Esophagus muscularis mucosa (tissue), 4 donors: ENCODE measurements around the gene PRDM7. TPM values are rescaled to one million over a fixed set of nuclear protein-coding genes. Genes with fewer than 3 reads are reported as not detected.
"Not testable (repeated sequence)": the region's sequence is repeated elsewhere in the genome, so short reads cannot be mapped to it uniquely, and the experiment has no call there.

ENCODE experiments used
- DNase-seq: peaks from one replicate; pipeline ENCODE4 v3.0.0-alpha.2; 2017; ENCODE audit errors: extremely low spot score
- H3K27ac ChIP-seq, 4 donors: fragments of 200-600 bp; sonication (generic); replicated peaks in 1 of 4; 1 replicate in 3 of 4; 2 replicates in 1 of 4; pipeline ENCODE4 v1.5.1; 2016 to 2019; ENCODE audit warnings: mild to moderate bottlenecking in 1 of 4
- H3K27me3 ChIP-seq, 4 donors: fragments of 200-600 bp; sonication (generic); one replicate each; pipeline versions ENCODE4 v1.5.1 to v1.6.0; 2016 to 2019
- H3K36me3 ChIP-seq, 4 donors: fragments of 200-600 bp; sonication (generic); one replicate each; pipeline ENCODE4 v1.5.1; 2016 to 2019
- H3K4me1 ChIP-seq, 4 donors: fragments of 200-600 bp; sonication (generic); one replicate each; pipeline ENCODE4 v1.5.1; 2016 to 2019
- H3K4me3 ChIP-seq, 4 donors: fragments of 200-600 bp; sonication (generic); 1 replicate in 2 of 4; 2 replicates in 2 of 4; pipeline ENCODE4 v1.5.1; 2016 to 2019; ENCODE audit warnings: mild to moderate bottlenecking in 4 of 4, moderate library complexity in 1 of 4
- H3K9me3 ChIP-seq, 4 donors: fragments of 200-600 bp; sonication (generic); 1 replicate in 3 of 4; 2 replicates in 1 of 4; pipeline ENCODE4 v1.5.1; 2016 to 2019
- EP300 ChIP-seq: sonication (generic); formaldehyde crosslinking; IDR thresholded peaks from one replicate; pipeline ENCODE4 v1.6.1; 2017; ENCODE audit warnings: antibody characterized with exemption
- POLR2A ChIP-seq: fragments of 450-650 bp; IDR thresholded peaks from one replicate; pipeline ENCODE4 v1.6.1; 2017; ENCODE audit warnings: antibody characterized with exemption, moderate library complexity, mild to moderate bottlenecking, low read depth
- POLR2AphosphoS5 ChIP-seq, 2 donors: sonication (generic); formaldehyde crosslinking; IDR thresholded peaks; one replicate each; pipeline ENCODE4 v1.6.1; 2017; ENCODE audit warnings: antibody characterized with exemption in 2 of 2
- WGBS: methylation state at CpG from one replicate; pipeline ENCODE4 v1.1.5; 2018; 5-methylcytosine and 5-hydroxymethylcytosine counted together
- intact Hi-C: fragments of 100-400 bp; cut with DNase I; formaldehyde crosslinking; loops from one replicate; pipeline ENCODE4 v1.15.1; 2023
- total RNA-seq, 4 donors: library from RNA; depleted of rRNA; stranded (reverse); fragments of >200 nt; gene quantifications; one replicate each; pipeline versions ENCODE4 v1.1.0 to v1.2.1, GENCODE V29; 2016
- TF ChIP-seq, protein P1 (sequence below), 3 experiments: fragments of 200-600 bp in 2 of 3; fragments of 450-650 bp in 1 of 3; sonication (generic) in 2 of 3; IDR thresholded peaks; one replicate each; pipeline ENCODE4 v1.5.1; 2017 to 2019; ENCODE audit warnings: antibody characterized with exemption in 3 of 3, mild to moderate bottlenecking in 2 of 3, moderate library complexity in 1 of 3

PRDM7 gene
- total RNA-seq, 4 donors from 2014 or later: not detected

DNA sequence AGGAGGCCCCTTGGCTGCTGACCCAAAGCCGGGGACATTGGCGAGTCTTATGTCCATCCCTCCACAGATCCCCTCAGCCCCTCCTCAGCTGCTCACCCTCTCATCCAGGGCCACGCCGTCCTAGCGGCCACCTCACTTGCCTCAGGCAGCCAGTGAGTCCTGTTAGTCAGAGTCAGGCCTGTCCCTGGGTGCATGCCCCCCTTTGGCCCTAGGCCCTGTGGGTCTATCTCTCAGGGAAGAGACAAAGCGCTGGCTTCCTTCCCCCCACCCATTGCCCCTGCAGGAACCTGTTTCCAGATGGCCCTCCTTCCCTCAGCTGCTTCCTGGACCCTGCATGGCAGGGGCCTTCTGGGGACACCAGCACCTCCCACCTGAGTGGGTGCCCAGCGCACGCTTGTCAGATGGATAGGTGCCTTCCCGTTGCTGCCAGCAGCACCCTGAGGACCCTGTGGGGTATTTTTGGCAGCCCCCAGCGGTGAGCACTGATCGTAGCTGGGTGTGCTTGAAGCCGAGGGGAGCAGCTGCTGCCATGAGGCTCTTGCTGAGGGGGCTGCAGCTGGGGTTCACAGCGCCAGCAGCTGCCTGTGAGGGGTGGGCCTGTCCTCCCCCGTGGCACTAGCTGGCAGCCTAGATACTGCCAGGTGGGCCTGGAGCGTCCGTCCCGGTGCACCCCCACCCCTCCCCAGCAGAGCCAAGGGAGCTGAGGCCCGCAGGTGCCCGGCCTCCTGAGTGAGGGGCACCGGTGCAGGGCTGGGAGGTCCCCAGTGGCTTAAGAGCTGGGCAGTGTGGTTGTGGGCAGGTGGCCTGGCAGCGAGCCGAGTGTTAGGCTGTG is 66.2 kb downstream of the PRDM7 start:
- 90% methylated on average over 15 of the region's 22 CpGs for WGBS
- H3K9me3 ChIP-seq: no peaks in the 10 kb centered on the region
- peaks cover 0 to 3% (median under 1%) of the 10 kb centered on the region in 4 donors for H3K36me3 ChIP-seq
- DNase-seq: no peak
- H3K27me3 ChIP-seq: no peaks in the 10 kb centered on the region
- H3K4me1 ChIP-seq: no peaks in the 10 kb centered on the region
- TF ChIP-seq, protein P1, sequence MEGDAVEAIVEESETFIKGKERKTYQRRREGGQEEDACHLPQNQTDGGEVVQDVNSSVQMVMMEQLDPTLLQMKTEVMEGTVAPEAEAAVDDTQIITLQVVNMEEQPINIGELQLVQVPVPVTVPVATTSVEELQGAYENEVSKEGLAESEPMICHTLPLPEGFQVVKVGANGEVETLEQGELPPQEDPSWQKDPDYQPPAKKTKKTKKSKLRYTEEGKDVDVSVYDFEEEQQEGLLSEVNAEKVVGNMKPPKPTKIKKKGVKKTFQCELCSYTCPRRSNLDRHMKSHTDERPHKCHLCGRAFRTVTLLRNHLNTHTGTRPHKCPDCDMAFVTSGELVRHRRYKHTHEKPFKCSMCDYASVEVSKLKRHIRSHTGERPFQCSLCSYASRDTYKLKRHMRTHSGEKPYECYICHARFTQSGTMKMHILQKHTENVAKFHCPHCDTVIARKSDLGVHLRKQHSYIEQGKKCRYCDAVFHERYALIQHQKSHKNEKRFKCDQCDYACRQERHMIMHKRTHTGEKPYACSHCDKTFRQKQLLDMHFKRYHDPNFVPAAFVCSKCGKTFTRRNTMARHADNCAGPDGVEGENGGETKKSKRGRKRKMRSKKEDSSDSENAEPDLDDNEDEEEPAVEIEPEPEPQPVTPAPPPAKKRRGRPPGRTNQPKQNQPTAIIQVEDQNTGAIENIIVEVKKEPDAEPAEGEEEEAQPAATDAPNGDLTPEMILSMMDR (IDR thresholded peaks at IDR 0.05): no peak
- TF ChIP-seq POLR2A (no peak), EP300 (no peak), POLR2AphosphoS5 (IDR thresholded peaks at IDR 0.05) (no peak)
- H3K4me3 ChIP-seq: no peak overlapping the region
- intact Hi-C loops: no loop called here
- H3K27ac ChIP-seq: no peak overlapping the region

DNA sequence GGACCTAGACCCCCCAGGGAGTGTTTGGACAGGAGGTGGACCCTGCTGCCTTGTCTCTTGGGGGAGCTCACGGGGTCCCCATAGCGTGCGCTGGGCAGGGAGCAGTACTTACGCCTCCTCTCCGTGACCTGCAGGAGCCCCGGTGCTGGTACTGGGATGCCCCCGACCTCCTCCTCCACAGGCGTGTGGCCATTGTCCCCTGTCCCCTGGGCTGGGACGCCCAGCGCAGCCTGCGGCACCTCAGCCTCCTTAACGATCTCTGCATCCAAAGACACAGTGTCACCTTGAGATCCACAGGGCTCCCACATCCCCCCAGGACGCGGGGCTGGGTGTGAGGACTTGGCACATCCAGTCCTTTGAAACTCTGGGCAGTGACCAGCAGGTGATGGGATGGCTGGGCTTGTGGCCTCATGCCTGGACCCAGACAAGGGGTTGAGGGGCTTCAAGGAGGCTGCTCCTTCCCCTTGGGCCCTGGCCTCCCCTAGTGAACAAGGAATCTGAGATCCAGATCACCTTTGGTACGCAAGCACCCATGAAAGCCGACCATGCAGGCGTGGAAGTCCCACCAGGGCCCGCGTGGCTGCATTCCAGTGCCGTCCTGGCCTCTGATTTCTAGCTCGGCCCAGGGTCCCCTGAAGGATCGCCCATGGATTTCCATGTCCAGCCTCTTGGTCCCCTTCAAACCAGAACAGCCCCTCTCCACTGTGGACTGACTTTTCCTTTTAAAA is 67.8 kb downstream of the PRDM7 start:
- DNase-seq: no peak
- Histone ChIP-seq H3K27ac (no peak overlapping the region), H3K4me1 (no peaks in the 10 kb centered on the region), H3K36me3 (peaks cover 0 to 7% (median 2%) of the 10 kb centered on the region in 4 donors), H3K27me3 (no peaks in the 10 kb centered on the region), H3K9me3 (no peaks in the 10 kb centered on the region), H3K4me3 (no peak overlapping the region)
- TF ChIP-seq, protein P1 (IDR thresholded peaks at IDR 0.05): no peak
- TF ChIP-seq POLR2AphosphoS5 (IDR thresholded peaks at IDR 0.05) (no peak), EP300 (no peak)
- 87% methylated on average over 18 of the region's 22 CpGs for WGBS
- intact Hi-C loops: no loop called here

DNA sequence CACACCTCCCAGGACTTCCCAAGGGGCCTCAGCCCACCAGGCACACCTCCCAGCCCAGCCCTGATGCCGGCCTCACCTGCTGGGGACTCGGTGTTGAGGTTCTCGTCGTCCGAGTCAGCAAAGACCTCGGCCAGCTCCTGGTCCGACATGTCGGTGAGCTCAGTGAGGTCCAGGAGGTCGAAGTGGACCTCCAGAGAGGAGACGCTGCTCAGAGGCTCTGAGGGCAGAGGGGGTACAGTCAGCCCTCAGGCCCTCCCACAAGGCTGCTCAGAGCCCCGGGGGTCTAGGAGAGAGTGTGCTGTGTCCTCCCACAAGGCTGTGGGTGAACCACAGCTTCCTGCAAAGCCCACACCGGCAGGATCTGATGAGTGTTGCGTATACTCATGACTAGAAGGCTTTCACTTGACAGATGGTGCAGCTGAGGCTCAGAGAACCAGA is 68.4 kb downstream of the PRDM7 start:
- H3K27me3 ChIP-seq: no peaks in the 10 kb centered on the region
- H3K9me3 ChIP-seq: no peaks in the 10 kb centered on the region
- TF ChIP-seq, protein P1 (IDR thresholded peaks at IDR 0.05): no peak
- TF ChIP-seq EP300: no peak
- TF ChIP-seq POLR2A: no peak
- no peak for TF ChIP-seq POLR2AphosphoS5 (IDR thresholded peaks at IDR 0.05)
- H3K4me3 ChIP-seq: no peak overlapping the region
- no peaks in the 10 kb centered on the region for H3K4me1 ChIP-seq
- DNase-seq: no peak
- intact Hi-C loops: no loop called here
- 52% methylated on average over 6 of the region's 13 CpGs for WGBS
- H3K27ac ChIP-seq: no peak overlapping the region
- peaks cover 0 to 7% (median 2%) of the 10 kb centered on the region in 4 donors for H3K36me3 ChIP-seq

DNA sequence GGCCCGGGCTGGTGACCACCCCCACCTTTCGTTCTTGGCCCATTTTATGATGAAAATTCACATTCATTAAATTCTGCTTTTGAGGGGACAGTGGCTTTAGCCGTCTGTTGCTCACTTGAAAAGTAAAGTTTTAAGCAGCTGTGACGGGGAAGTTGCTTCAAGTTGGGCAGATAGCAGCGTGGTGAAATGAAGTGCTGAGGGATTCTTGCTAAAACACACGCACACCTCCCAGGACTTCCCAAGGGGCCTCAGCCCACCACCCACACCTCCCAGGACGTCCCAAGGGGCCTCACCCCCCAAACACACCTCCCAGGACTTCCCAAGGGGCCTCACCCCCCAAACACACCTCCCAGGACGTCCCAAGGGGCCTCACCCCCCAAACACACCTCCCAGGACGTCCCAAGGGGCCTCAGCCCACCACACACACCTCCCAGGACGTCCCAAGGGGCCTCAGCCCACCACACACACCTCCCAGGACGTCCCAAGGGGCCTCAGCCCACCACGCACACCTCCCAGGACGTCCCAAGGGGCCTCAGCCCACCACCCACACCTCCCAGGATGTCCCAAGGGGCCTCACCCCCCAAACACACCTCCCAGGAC is 69.4 kb downstream of the PRDM7 start:
- H3K27me3 ChIP-seq, H3K36me3 ChIP-seq, H3K4me1 ChIP-seq, intact Hi-C loops, DNase-seq, H3K27ac ChIP-seq, H3K9me3 ChIP-seq, H3K4me3 ChIP-seq: not testable (repeated sequence)
- 82% methylated on average over 10 of the region's 13 CpGs for WGBS

DNA sequence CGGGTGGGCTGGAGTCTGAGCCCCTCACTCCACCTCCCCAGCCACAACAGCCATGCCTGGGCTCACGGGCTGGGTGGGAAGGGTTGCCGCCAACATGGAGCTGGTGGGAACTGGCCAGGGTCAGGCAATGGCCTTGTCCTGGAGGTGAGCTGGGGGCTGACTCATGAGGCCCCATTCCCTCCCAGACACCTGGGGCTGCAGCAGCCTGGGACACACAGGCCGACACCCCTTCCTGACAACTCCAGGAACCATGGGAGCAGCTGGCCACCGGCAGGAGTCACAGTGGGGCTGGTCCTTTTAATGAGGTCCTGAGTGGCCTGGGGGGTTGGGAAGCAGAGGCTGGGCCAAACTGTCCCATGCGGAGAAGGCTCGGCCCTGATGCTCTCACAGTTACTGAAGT is 70.1 kb downstream of the PRDM7 start:
- H3K4me1 ChIP-seq: no peaks in the 10 kb centered on the region
- H3K27ac ChIP-seq: no peak overlapping the region
- 92% methylated on average over 4 of the region's 7 CpGs for WGBS
- H3K4me3 ChIP-seq: no peak overlapping the region
- H3K27me3 ChIP-seq: no peaks in the 10 kb centered on the region
- no peak for DNase-seq
- intact Hi-C loops: no loop called here
- TF ChIP-seq, protein P1 (IDR thresholded peaks at IDR 0.05): no peak
- TF ChIP-seq EP300 (no peak), POLR2AphosphoS5 (IDR thresholded peaks at IDR 0.05) (no peak), POLR2A (no peak)
- H3K36me3 ChIP-seq: peaks cover 0 to 9% (median 3%) of the 10 kb centered on the region in 4 donors
- no peaks in the 10 kb centered on the region for H3K9me3 ChIP-seq
